Measurements from ENCODE around the gene TMEM53. TPM values are rescaled to one million over a fixed set of nuclear protein-coding genes. Genes with fewer than 3 reads are reported as not detected.

Gene TMEM53
- total RNA-seq, 1 experiment from 2014 or later, result 6.2 TPM

GRCh38 chr1:44672961-44673674, 1.2 kb downstream of the TMEM53 start:
- peaks cover 0 to 4% (median 4%) of the 10 kb centered on the region in 3 experiments; a peak in 2 of 7 replicates for H3K36me3 Mint-ChIP-seq (ENCODE audit: insufficient read depth in 1 of 3, low read depth in 3 of 3)
- no peak overlapping the region for H2BK5ac ChIP-seq (ENCODE audit: insufficient read length, low read length)
- no peak overlapping the region for H4K5ac ChIP-seq (ENCODE audit: insufficient read length, low read depth, low read length)
- H3K27me3 Mint-ChIP-seq (ENCODE audit: low read depth), result no peaks in the 10 kb centered on the region
- no peak for DNase-seq
- H2AK5ac ChIP-seq (ENCODE audit: insufficient read length, low read length), result no peak overlapping the region
- H3K14ac ChIP-seq (ENCODE audit: insufficient read depth, low read length), result no peak overlapping the region
- peak overlapping the region; percentile 83 to 86 for H3K4me3 Mint-ChIP-seq
- no CpG with 5 or more reads among the region's 14 CpGs for WGBS (ENCODE audit: extremely low coverage, insufficient read length, low lambda C conversion rate)
- H3K23me2 ChIP-seq (ENCODE audit: insufficient read length, low read depth, low read length, poor library complexity, severe bottlenecking), result no peaks in the 10 kb centered on the region
- H3K27me3 ChIP-seq (ENCODE audit: insufficient read depth, low read length), result no peaks in the 10 kb centered on the region
- H4K91ac ChIP-seq (ENCODE audit: insufficient read length, low read depth, low read length), result no peak overlapping the region
- H3K4ac ChIP-seq (ENCODE audit: low read depth, low read length), result no peak overlapping the region
- H3K79me2 ChIP-seq (ENCODE audit: insufficient read depth, low read length), result no peaks in the 10 kb centered on the region
- H2AFZ ChIP-seq (ENCODE audit: low read length), result no peak overlapping the region
- no peak overlapping the region for H2BK120ac ChIP-seq (ENCODE audit: low read depth, low read length, poor library complexity, severe bottlenecking)
- no peaks in the 10 kb centered on the region for H3K9me3 Mint-ChIP-seq
- TF ChIP-seq CTCF (conservative IDR thresholded peaks at IDR 0.05), result no peak
- peaks cover 21 to 29% of the 10 kb centered on the region in 2 experiments for H3K4me1 Mint-ChIP-seq
- H2BK15ac ChIP-seq (ENCODE audit: low read depth, low read length), result no peak overlapping the region
- no peak overlapping the region; a peak in 1 of 7 replicates for H3K27ac Mint-ChIP-seq
- H3K9ac ChIP-seq (ENCODE audit: extremely low read depth, insufficient read length, low read length), result peak overlapping the region; percentile 41
- H4K8ac ChIP-seq (replicated peaks; ENCODE audit: insufficient read length, low read depth, low read length), result no peak overlapping the region
- no peak overlapping the region for H3K56ac ChIP-seq (ENCODE audit: insufficient read length, low read depth, low read length)
- H4K20me1 ChIP-seq (ENCODE audit: control insufficient read depth, insufficient read depth, insufficient read length), result no peaks in the 10 kb centered on the region
- H2BK12ac ChIP-seq (ENCODE audit: insufficient read length, low read depth, low read length), result no peak overlapping the region
- peaks cover 7% of the 10 kb centered on the region for H3K4me1 ChIP-seq (ENCODE audit: insufficient read depth, low read length)
- H3K4me2 ChIP-seq (ENCODE audit: insufficient read depth, insufficient read length, low read length), result peak overlapping the region; percentile 95
- no peaks in the 10 kb centered on the region for H3K79me1 ChIP-seq (ENCODE audit: insufficient read depth, low read depth, low read length, poor library complexity, severe bottlenecking)
- H3K27ac ChIP-seq (ENCODE audit: insufficient read length, low read depth, low read length), result no peak overlapping the region
- H3K18ac ChIP-seq (ENCODE audit: insufficient read length, low read depth, low read length), result no peak overlapping the region
- H3K9me3 ChIP-seq (ENCODE audit: control insufficient read depth, low read depth, low read length), result no peaks in the 10 kb centered on the region
- no peak overlapping the region for H2BK20ac ChIP-seq (ENCODE audit: low read depth, low read length, poor library complexity, severe bottlenecking)
- H3K23ac ChIP-seq (ENCODE audit: insufficient read length, low read depth, low read length), result no peak overlapping the region
- no peak overlapping the region for H3T11ph ChIP-seq (ENCODE audit: low read length)
